Thoracic aorta (tissue), 2 donors: Measurements from ENCODE around the gene DUSP1. TPM values are rescaled to one million over a fixed set of nuclear protein-coding genes. Genes with fewer than 3 reads are reported as not detected.

Experiments used
- ATAC-seq: fragments of 150-250 bp; one replicate; pipeline ENCODE4 v1.8.0; 2017; ENCODE audit warnings: low read depth; ENCODE audit not compliant: insufficient number of reproducible peaks, low FRiP score
- DNase-seq: peaks from one replicate; pipeline ENCODE4 v3.0.0-alpha.2; 2020; ENCODE audit warnings: low spot score
- H3K27ac ChIP-seq, 2 donors: fragments of 200-600 bp; sonication (generic); 1 replicate in 1 of 2; 2 replicates in 1 of 2; pipeline ENCODE4 v1.5.1; 2016; ENCODE audit warnings: mild to moderate bottlenecking in 2 of 2, moderate library complexity in 2 of 2
- H3K27me3 ChIP-seq: fragments of 200-600 bp; sonication (generic); replicated peaks from 2 replicates; pipeline ENCODE4 v1.6.0; 2016; ENCODE audit warnings: mild to moderate bottlenecking; ENCODE audit not compliant: insufficient read depth
- H3K36me3 ChIP-seq: fragments of 200-600 bp; sonication (generic); one replicate; pipeline ENCODE4 v1.5.1; 2016
- H3K4me1 ChIP-seq, 2 donors: fragments of 200-600 bp; sonication (generic); 1 replicate in 1 of 2; 2 replicates in 1 of 2; pipeline versions ENCODE4 v1.5.1 to v1.6.0; 2016; ENCODE audit warnings: low read depth in 2 of 2, mild to moderate bottlenecking in 1 of 2; ENCODE audit not compliant: control insufficient read depth in 1 of 2
- H3K4me3 ChIP-seq: fragments of 200-600 bp; sonication (generic); 2 replicates; pipeline ENCODE4 v1.5.1; 2016; ENCODE audit warnings: mild to moderate bottlenecking
- H3K9me3 ChIP-seq: fragments of 200-600 bp; sonication (generic); 2 replicates; pipeline ENCODE4 v1.5.1; 2016
- total RNA-seq, 2 donors: library from RNA; depleted of rRNA; stranded (reverse); fragments of >200 nt; gene quantifications; one replicate each; pipeline versions ENCODE4 v1.1.0 to v1.2.3, GENCODE V29; 2016
- TF ChIP-seq, protein P1 (sequence below): fragments of 200-600 bp; sonication (generic); IDR thresholded peaks from one replicate; pipeline ENCODE4 v1.5.1; 2019; ENCODE audit warnings: antibody characterized with exemption

Gene DUSP1
- total RNA-seq: 1,000 to 10,000 TPM in 1 of 2 donors, 100 to 1,000 TPM in 1; 813 to 3,699 TPM

GRCh38 chr5:172770675-172771438 lies at the start of gene DUSP1:
Gene DUSP1 (minus strand): TSS chr5:172771195. CDS start chr5:172770952, 243 bp downstream.
- H3K27ac ChIP-seq: peak within 1 kb of the TSS; percentile 99 to 100
- H3K9me3 ChIP-seq: no peaks in the 10 kb centered on the region
- DNase-seq (peak; percentile 100), ATAC-seq (peak; percentile 33)
- H3K4me1 ChIP-seq: peaks cover 17 to 32% of the 10 kb centered on the region in 2 donors
- H3K36me3 ChIP-seq: peaks cover 31% of the 10 kb centered on the region
- H3K27me3 ChIP-seq: no peaks in the 10 kb centered on the region
- TF ChIP-seq, protein P1, sequence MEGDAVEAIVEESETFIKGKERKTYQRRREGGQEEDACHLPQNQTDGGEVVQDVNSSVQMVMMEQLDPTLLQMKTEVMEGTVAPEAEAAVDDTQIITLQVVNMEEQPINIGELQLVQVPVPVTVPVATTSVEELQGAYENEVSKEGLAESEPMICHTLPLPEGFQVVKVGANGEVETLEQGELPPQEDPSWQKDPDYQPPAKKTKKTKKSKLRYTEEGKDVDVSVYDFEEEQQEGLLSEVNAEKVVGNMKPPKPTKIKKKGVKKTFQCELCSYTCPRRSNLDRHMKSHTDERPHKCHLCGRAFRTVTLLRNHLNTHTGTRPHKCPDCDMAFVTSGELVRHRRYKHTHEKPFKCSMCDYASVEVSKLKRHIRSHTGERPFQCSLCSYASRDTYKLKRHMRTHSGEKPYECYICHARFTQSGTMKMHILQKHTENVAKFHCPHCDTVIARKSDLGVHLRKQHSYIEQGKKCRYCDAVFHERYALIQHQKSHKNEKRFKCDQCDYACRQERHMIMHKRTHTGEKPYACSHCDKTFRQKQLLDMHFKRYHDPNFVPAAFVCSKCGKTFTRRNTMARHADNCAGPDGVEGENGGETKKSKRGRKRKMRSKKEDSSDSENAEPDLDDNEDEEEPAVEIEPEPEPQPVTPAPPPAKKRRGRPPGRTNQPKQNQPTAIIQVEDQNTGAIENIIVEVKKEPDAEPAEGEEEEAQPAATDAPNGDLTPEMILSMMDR: peak; percentile 20
- H3K4me3 ChIP-seq: peak within 1 kb of the TSS; percentile 84

DNA sequence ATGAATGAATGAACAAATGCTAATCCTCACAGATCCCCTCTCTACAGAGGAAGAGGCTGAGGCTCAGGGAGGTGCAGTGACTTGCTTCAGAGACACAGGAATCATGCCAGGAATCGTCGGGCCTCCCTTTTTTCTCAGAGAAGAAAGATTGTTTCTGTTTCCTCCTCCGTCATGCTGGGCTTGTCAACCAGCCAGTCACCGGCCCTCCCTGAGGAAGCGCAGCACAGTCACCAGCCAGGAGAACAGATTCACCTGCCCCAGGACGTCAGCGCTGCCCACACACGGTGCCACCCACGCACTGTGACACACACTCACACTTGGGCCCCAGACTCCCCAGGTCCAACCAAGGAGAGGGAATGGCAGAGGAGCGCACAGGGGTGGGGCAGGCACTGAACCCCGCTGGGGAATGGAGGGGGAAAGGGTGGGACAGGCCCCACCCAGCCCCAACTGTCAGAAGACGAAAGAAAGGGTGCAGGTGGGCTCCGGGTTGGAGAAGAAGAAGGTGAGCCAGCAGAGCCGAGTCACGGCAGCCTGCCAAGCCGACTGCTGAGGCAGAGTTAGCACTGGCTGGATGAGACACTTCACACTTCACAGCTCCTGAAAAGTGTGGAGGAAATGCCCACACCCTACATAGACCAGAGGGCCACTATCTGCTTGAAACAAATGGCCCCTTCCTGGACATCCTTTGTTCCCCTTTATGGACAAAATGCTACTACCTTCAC lies 49.2 kb upstream of the DUSP1 start:
- Histone ChIP-seq H3K27me3 (no peaks in the 10 kb centered on the region), H3K4me3 (no peak overlapping the region), H3K27ac (no peak overlapping the region), H3K9me3 (no peaks in the 10 kb centered on the region), H3K4me1 (peaks cover 0 to 11% of the 10 kb centered on the region in 2 donors), H3K36me3 (no peaks in the 10 kb centered on the region)
- TF ChIP-seq, protein P1: no peak
- peak; percentile 40 for ATAC-seq
- DNase-seq: no peak

DNA sequence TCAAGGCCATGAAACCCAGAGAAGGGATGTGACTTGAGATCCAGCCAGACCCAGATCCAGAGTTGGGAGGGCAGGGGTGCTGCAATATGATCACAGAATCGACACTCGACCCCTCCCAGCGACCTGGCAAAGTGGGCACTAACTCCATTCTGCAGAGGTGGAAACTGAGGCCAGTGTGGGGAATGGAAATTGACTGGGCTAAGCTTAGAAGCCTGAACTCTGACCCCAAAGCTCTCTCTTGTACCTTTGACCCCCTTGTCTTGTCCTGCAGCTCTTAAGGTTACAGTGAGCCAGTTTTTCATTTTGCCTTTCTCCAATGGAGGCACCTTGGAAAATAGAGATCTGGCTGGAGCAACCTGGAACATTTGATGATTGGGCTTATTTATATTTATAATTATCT lies 48.6 kb upstream of the DUSP1 start:
- ATAC-seq (no peak), DNase-seq (no peak)
- Histone ChIP-seq H3K9me3 (no peaks in the 10 kb centered on the region), H3K36me3 (no peaks in the 10 kb centered on the region), H3K4me1 (peaks cover 0 to 11% of the 10 kb centered on the region in 2 donors), H3K27ac (no peak overlapping the region), H3K27me3 (no peaks in the 10 kb centered on the region), H3K4me3 (no peak overlapping the region)
- TF ChIP-seq, protein P1: no peak

DNA sequence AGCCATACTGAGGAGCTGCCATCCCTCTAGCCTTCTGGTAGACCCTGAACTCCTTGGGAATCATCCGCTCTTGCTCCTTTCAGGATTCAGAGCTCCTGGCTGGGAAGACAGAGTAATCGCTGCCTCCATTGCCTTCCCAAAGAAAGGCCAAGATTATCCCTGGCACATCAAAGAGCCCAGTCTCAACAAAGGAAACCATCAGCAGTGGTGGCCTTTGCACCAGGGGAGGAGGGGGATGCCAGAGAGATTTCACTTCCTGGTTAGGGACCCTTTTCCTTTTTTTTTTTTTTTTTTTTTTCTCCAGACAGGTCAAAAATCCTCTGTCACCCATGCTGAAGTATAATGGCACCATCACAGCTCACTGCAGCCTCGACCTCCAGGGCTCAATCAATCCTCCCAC lies 47.1 kb upstream of the DUSP1 start:
- Histone ChIP-seq H3K9me3 (no peaks in the 10 kb centered on the region), H3K27me3 (no peaks in the 10 kb centered on the region), H3K36me3 (no peaks in the 10 kb centered on the region), H3K4me1 (peaks cover 0 to 11% of the 10 kb centered on the region in 2 donors), H3K27ac (no peak overlapping the region), H3K4me3 (no peak overlapping the region)
- TF ChIP-seq, protein P1: no peak
- DNase-seq (no peak), ATAC-seq (no peak)

- H3K4me1 ChIP-seq: peaks cover 0 to 11% of the 10 kb centered on the region in 2 donors
- no peak overlapping the region for H3K27ac ChIP-seq
- DNase-seq (no peak), ATAC-seq (no peak)
- no peaks in the 10 kb centered on the region for H3K27me3 ChIP-seq
- TF ChIP-seq, protein P1: no peak
- no peak overlapping the region for H3K4me3 ChIP-seq
- H3K9me3 ChIP-seq: no peaks in the 10 kb centered on the region
- H3K36me3 ChIP-seq: no peaks in the 10 kb centered on the region
Measured at GRCh38 chr5:172817664-172818063, 46.7 kb upstream of the DUSP1 start.
